ENCODE measurements around the gene CD300LD. TPM values are rescaled to one million over a fixed set of nuclear protein-coding genes. Genes with fewer than 3 reads are reported as not detected.

The CD300LD gene
- total and polyA plus RNA-seq, 10 of the 15 experiments (the other 5 are each of a cell fraction or from before 2014, with no cell fraction given): not detected

GRCh38 chr17:74605361-74605760, 13.3 kb upstream of the CD300LD start (continued):
- no peak for TF ChIP-seq KLF5 (IDR thresholded peaks at IDR 0.05; ENCODE audit: partially characterized antibody)
- TF ChIP-seq KAT2A (conservative IDR thresholded peaks at IDR 0.05; ENCODE audit: control insufficient read depth, low read depth, low read length): no peak
- TF ChIP-seq TAF1 (IDR thresholded peaks at IDR 0.05; ENCODE audit: borderline replicate concordance, low read depth, low read length): no peak
- no peak for TF ChIP-seq MTA2 (IDR thresholded peaks at IDR 0.05; ENCODE audit: low read depth)
- TF ChIP-seq SP1 (IDR thresholded peaks at IDR 0.05; ENCODE audit: low read depth, low read length): no peak

- WGBS (ENCODE audit: insufficient coverage, insufficient replicate concordance, low lambda C conversion rate, missing lambda C conversion rate): 35% methylated on average over 10 of the region's 10 CpGs
- H3K79me2 ChIP-seq (ENCODE audit: control insufficient read depth, insufficient read depth, low read length): no peaks in the 10 kb centered on the region
- no peaks in the 10 kb centered on the region for H3K36me3 ChIP-seq (ENCODE audit: control insufficient read depth in 2 of 2, insufficient read depth in 2 of 2, low read length in 1 of 2)
- H3K4me1 ChIP-seq (ENCODE audit: control insufficient read depth, insufficient read depth, low read length): no peaks in the 10 kb centered on the region
- no peak for FAIRE-seq
- POLR2A ChIA-PET: interaction anchor here (1.3 to 1.8 kb wide), 2 partner anchors 35 to 40 kb away, joined by 3 read pairs; no protein-coding TSS in a partner anchor
- no peak overlapping the region for H3K4me3 ChIP-seq
- SMC1A ChIA-PET (ENCODE audit: uncharacterized antibody, unreplicated experiment): interaction anchor here (0.6 to 1.8 kb wide), 4 partner anchors 39 to 226 kb away, joined by 3 to 7 read pairs (median 5); no protein-coding TSS in a partner anchor
- DNase-seq (ENCODE audit: low read depth, low spot score): no peak
- H2AFZ ChIP-seq (ENCODE audit: control insufficient read depth, low read depth, low read length): no peak overlapping the region
- no peak overlapping the region for H3K9ac ChIP-seq (ENCODE audit: control insufficient read depth, insufficient read depth, low read length)
- TF ChIP-seq POU2F2 (IDR thresholded peaks at IDR 0.05; ENCODE audit: borderline replicate concordance, low read depth, low read length): no peak
- no peak for TF ChIP-seq SUZ12 (IDR thresholded peaks at IDR 0.05; ENCODE audit: unreplicated experiment)
- TF ChIP-seq CHD2 (IDR thresholded peaks at IDR 0.05; ENCODE audit: borderline replicate concordance, low read depth, low read length): no peak
- TF ChIP-seq BACH1 (IDR thresholded peaks at IDR 0.05; ENCODE audit: borderline replicate concordance): no peak
- TF ChIP-seq FOXM1 (IDR thresholded peaks at IDR 0.05; ENCODE audit: low read depth, low read length): no peak
- TF ChIP-seq SMARCA5 (IDR thresholded peaks at IDR 0.05): no peak
- TF ChIP-seq RELB (IDR thresholded peaks at IDR 0.05; ENCODE audit: low read depth): no peak
- TF ChIP-seq EZH2 (IDR thresholded peaks at IDR 0.05; ENCODE audit: borderline replicate concordance, control insufficient read depth, low read depth, low read length): no peak
- TF ChIP-seq TAF1 (IDR thresholded peaks at IDR 0.05; ENCODE audit: borderline replicate concordance, low read depth, low read length): no peak
- no peak for TF ChIP-seq MYB (IDR thresholded peaks at IDR 0.05; ENCODE audit: borderline replicate concordance, low read depth, low read length)
- no peak for TF ChIP-seq KAT2A (conservative IDR thresholded peaks at IDR 0.05; ENCODE audit: control insufficient read depth, low read depth, low read length)
- in situ Hi-C loops (cut with MboI): no loop called here
- H3K27me3 ChIP-seq (replicated peaks in 1 of 2; ENCODE audit: control insufficient read depth in 2 of 2, insufficient read depth in 2 of 2, low read length in 1 of 2): peaks cover 2% of the 10 kb centered on the region in 2 experiments; a peak in 3 of 4 replicates
- no peak overlapping the region for H3K27ac ChIP-seq (ENCODE audit: control insufficient read depth, insufficient read depth)
- RAD21 ChIA-PET (ENCODE audit: unreplicated experiment): interaction anchor here (0.8 to 1.9 kb wide), 5 partner anchors 11 to 226 kb away, joined by 3 to 6 read pairs (median 4); partner anchors contain the start of gene CD300LD
- CTCF ChIA-PET: interaction anchor here (0.7 to 3.3 kb wide), 5 partner anchors 29 to 236 kb away, joined by 3 to 15 read pairs (median 8); partner anchors contain the start of gene RAB37
- BruUV-seq (replicated peaks): no TSS peak
- no peak overlapping the region for H3K4me2 ChIP-seq (ENCODE audit: control insufficient read depth, insufficient read depth)
- H4K20me1 ChIP-seq (ENCODE audit: control insufficient read depth, insufficient read depth): no peaks in the 10 kb centered on the region; the same call in 1 of the 2 replicates
- no peaks in the 10 kb centered on the region for H3K9me3 ChIP-seq (replicated peaks; ENCODE audit: control insufficient read depth, insufficient read depth, low read length)
- intact Hi-C loops (cut with micrococcal nuclease; ENCODE audit: unreplicated experiment): loop anchor here (5.0 kb wide), 1 partner anchor 302 kb away; no protein-coding TSS in a partner anchor
- no peak for ATAC-seq
Measured at GRCh38 chr17:74604761-74605160, 12.7 kb upstream of the CD300LD start.

Data from GM12878 (cell line).